Adrenal gland (tissue), 5 donors: ENCODE results near the gene GALR2.

ENCODE experiments used
- CTCF ChIP-seq, 6 experiments: fragments of 450-650 bp in 4 of 6; fragments of 200-600 bp in 2 of 6; sonication (generic) in 1 of 6; IDR thresholded peaks; 1 replicate in 5 of 6; 2 replicates in 1 of 6; pipeline versions ENCODE4 v1.5.1 to v1.8.0; 2016 to 2021; ENCODE audit warnings: antibody characterized with exemption in 6 of 6, mild to moderate bottlenecking in 2 of 6, moderate library complexity in 1 of 6
- POLR2A ChIP-seq, 2 donors: fragments of 450-650 bp; IDR thresholded peaks; one replicate each; pipeline ENCODE4 v1.6.1; 2017; ENCODE audit warnings: antibody characterized with exemption in 2 of 2, mild to moderate bottlenecking in 2 of 2, moderate library complexity in 1 of 2
- donor health status: DM: no; HTN: no; CAD: no.

- TF ChIP-seq CTCF (IDR thresholded peaks at IDR 0.05) (no peak), POLR2A (IDR thresholded peaks at IDR 0.05) (no peak)
Measured at GRCh38 chr17:76119409-76120371, 45.1 kb downstream of the GALR2 start.
